HepG2 (cell line): ENCODE results near the gene GRIN2C.

Source experiments
- ETV6 ChIP-seq: sonication (generic); formaldehyde crosslinking; conservative IDR thresholded peaks from 2 replicates; pipeline ENCODE4 v1.4.0; 2020; ENCODE audit warnings: missing genetic modification reagents
- FOXJ3 ChIP-seq: sonication (generic); formaldehyde crosslinking; IDR thresholded peaks from 2 replicates; pipeline ENCODE4 v1.4.0; 2020; ENCODE audit warnings: missing genetic modification reagents, mild to moderate bottlenecking, borderline replicate concordance
- SMARCE1 ChIP-seq: fragments of 450-650 bp; IDR thresholded peaks from 2 replicates; pipeline ENCODE4 v1.6.1; 2017; ENCODE audit warnings: borderline replicate concordance
- SRF ChIP-seq: IDR thresholded peaks from 2 replicates; pipeline ENCODE4 v1.6.1; 2011; ENCODE audit warnings: mild to moderate bottlenecking, low read depth, low read length, moderate library complexity
- STAG1 ChIP-seq: sonication (generic); formaldehyde crosslinking; IDR thresholded peaks from 2 replicates; pipeline ENCODE4 v1.4.0; 2020; ENCODE audit warnings: missing genetic modification reagents
- TF ChIP-seq, protein P1 (sequence below): sonication (generic); formaldehyde crosslinking; IDR thresholded peaks from 2 replicates; pipeline ENCODE4 v1.4.0; 2020; ENCODE audit warnings: missing genetic modification reagents
- TF ChIP-seq, protein P2 (sequence below): sonication (generic); formaldehyde crosslinking; IDR thresholded peaks from 2 replicates; pipeline ENCODE4 v1.5.0; 2020; ENCODE audit warnings: mild to moderate bottlenecking, missing genetic modification reagents, moderate library complexity

DNA sequence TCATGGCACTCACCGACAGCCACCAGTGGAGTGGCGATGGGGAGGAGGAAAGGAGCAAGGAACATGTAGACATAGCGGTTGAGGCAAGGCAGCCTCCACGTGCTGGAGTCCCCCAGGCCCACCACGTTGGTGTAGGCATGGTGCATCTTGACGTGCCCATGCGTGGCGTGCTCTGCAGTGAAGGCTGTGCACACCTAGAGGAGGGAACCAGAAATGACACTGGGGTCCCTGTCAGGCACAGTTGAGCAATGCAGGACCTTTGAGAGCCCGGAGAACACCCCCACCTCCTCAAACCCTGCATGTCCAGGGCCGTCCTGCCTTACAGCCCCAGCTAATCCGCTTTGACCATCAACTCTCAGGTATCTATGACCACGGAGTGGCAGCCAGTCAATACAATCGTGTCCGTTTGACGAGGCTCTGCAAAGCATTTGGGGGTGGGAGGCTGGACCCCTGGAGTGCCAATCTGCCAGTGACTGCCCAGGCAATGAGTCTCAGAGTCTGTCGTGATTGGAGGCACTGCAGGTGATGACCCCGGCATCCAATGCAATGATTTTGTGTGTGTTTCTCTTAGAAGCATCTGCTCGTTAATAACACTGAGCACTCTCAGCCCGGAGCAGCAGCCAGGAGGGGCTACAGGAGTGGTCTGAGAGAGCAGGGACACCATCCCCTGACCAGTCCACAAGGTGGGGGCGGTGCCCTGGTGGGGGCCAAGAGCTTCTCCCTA, 23.0 kb upstream of the GRIN2C start:
- no peak for TF ChIP-seq SRF
- TF ChIP-seq, protein P1, sequence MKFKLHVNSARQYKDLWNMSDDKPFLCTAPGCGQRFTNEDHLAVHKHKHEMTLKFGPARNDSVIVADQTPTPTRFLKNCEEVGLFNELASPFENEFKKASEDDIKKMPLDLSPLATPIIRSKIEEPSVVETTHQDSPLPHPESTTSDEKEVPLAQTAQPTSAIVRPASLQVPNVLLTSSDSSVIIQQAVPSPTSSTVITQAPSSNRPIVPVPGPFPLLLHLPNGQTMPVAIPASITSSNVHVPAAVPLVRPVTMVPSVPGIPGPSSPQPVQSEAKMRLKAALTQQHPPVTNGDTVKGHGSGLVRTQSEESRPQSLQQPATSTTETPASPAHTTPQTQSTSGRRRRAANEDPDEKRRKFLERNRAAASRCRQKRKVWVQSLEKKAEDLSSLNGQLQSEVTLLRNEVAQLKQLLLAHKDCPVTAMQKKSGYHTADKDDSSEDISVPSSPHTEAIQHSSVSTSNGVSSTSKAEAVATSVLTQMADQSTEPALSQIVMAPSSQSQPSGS (CRISPR knock-in tag) = no peak
- no peak for TF ChIP-seq SMARCE1
- TF ChIP-seq ETV6 (CRISPR knock-in tag) = no peak
- TF ChIP-seq STAG1 = no peak
- no peak for TF ChIP-seq FOXJ3 (CRISPR knock-in tag)
- TF ChIP-seq, protein P2, sequence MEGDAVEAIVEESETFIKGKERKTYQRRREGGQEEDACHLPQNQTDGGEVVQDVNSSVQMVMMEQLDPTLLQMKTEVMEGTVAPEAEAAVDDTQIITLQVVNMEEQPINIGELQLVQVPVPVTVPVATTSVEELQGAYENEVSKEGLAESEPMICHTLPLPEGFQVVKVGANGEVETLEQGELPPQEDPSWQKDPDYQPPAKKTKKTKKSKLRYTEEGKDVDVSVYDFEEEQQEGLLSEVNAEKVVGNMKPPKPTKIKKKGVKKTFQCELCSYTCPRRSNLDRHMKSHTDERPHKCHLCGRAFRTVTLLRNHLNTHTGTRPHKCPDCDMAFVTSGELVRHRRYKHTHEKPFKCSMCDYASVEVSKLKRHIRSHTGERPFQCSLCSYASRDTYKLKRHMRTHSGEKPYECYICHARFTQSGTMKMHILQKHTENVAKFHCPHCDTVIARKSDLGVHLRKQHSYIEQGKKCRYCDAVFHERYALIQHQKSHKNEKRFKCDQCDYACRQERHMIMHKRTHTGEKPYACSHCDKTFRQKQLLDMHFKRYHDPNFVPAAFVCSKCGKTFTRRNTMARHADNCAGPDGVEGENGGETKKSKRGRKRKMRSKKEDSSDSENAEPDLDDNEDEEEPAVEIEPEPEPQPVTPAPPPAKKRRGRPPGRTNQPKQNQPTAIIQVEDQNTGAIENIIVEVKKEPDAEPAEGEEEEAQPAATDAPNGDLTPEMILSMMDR (CRISPR knock-in tag) = no peak
